KBM-7 (cell line): Measurements from ENCODE around the gene HPGDS.

ENCODE experiments used
- DNase-seq: peaks from one replicate; pipeline ENCODE4 v3.0.0-alpha.2; 2015
- in situ Hi-C: fragments of 300-500 bp; cut with MboI; formaldehyde crosslinking; loops from 2 replicates; pipeline ENCODE4 v1.14.3; 2020; ENCODE audit warnings: low sequenced_read_pairs, low pct_unique_long_range_greater_than_20kb, mixed read lengths

HPGDS gene

GRCh38 chr4:94276204-94276603, 66.4 kb downstream of the HPGDS start:
- in situ Hi-C loops, result no loop called here
- no peak for DNase-seq

- DNase-seq, result no peak
- in situ Hi-C loops, result no loop called here
Observed at GRCh38 chr4:94274912-94275311, 67.7 kb downstream of the HPGDS start.

GRCh38 chr4:94271248-94271647, 71.4 kb downstream of the HPGDS start:
- in situ Hi-C loops, result no loop called here

GRCh38 chr4:94267037-94267436, 75.6 kb downstream of the HPGDS start:
- in situ Hi-C loops, result no loop called here
- DNase-seq, result no peak

More at GRCh38 chr4:94271248-94271647, 71.4 kb downstream of the HPGDS start:
- DNase-seq, result no peak

- in situ Hi-C loops, result no loop called here
- DNase-seq, result no peak
Observed at GRCh38 chr4:94262163-94263016, 80.2 kb downstream of the HPGDS start.

GRCh38 chr4:94256828-94257227, 85.8 kb downstream of the HPGDS start:
- in situ Hi-C loops, result no loop called here

GRCh38 chr4:94256144-94256783, 86.4 kb downstream of the HPGDS start:
- in situ Hi-C loops, result no loop called here
- no peak for DNase-seq

More at GRCh38 chr4:94256828-94257227, 85.8 kb downstream of the HPGDS start:
- DNase-seq, result no peak

GRCh38 chr4:94253036-94253435, 89.6 kb downstream of the HPGDS start:
- in situ Hi-C loops, result no loop called here

GRCh38 chr4:94251094-94251493, 91.5 kb downstream of the HPGDS start:
- in situ Hi-C loops, result no loop called here
- no peak for DNase-seq

More at GRCh38 chr4:94253036-94253435, 89.6 kb downstream of the HPGDS start:
- DNase-seq, result no peak
